Loucy (cell line): ENCODE measurements around the gene NKX2-2.

ENCODE experiments used
- H2AFZ ChIP-seq: fragments of 200-600 bp; sonication (generic); 2 replicates; pipeline ENCODE4 v1.6.0; 2016; ENCODE audit warnings: antibody characterized with exemption, mild to moderate bottlenecking, low read length, moderate library complexity
- H3F3A ChIP-seq: fragments of 200-600 bp; 2 replicates; pipeline ENCODE4 v1.6.0; 2016; ENCODE audit warnings: antibody characterized with exemption, low read depth, mild to moderate bottlenecking
- H3K27me3 ChIP-seq: fragments of 200-600 bp; sonication (generic); 2 replicates; pipeline ENCODE4 v1.6.1; 2014; ENCODE audit warnings: low read length, mild to moderate bottlenecking; ENCODE audit not compliant: insufficient read depth, poor library complexity, severe bottlenecking
- H3K36me3 ChIP-seq: fragments of 200-600 bp; sonication (generic); 2 replicates; pipeline ENCODE4 v1.6.1; 2016; ENCODE audit warnings: low read length; ENCODE audit not compliant: insufficient read depth
- H3K4me1 ChIP-seq: fragments of 200-600 bp; sonication (generic); 2 replicates; pipeline ENCODE4 v1.5.1; 2014; ENCODE audit warnings: low read length, mild to moderate bottlenecking; ENCODE audit not compliant: insufficient read depth, poor library complexity, severe bottlenecking
- H3K4me2 ChIP-seq: fragments of 200-600 bp; sonication (generic); 2 replicates; pipeline ENCODE4 v1.6.0; 2014; ENCODE audit warnings: antibody characterized with exemption, low read length, low read depth, mild to moderate bottlenecking; ENCODE audit not compliant: poor library complexity, severe bottlenecking
- H3K4me3 ChIP-seq: fragments of 200-600 bp; sonication (generic); 2 replicates; pipeline ENCODE4 v1.5.1; 2014; ENCODE audit warnings: low read length, mild to moderate bottlenecking, mixed read lengths; ENCODE audit not compliant: poor library complexity, severe bottlenecking
- H3K79me2 ChIP-seq: fragments of 200-600 bp; sonication (generic); 2 replicates; pipeline ENCODE4 v1.6.1; 2014; ENCODE audit warnings: low read length; ENCODE audit not compliant: insufficient read depth
- H3K9ac ChIP-seq: fragments of 200-600 bp; sonication (generic); 2 replicates; pipeline ENCODE4 v1.6.0; 2014; ENCODE audit warnings: mild to moderate bottlenecking, low read depth, low read length, moderate library complexity; ENCODE audit not compliant: poor library complexity, severe bottlenecking
- H3K9me2 ChIP-seq: fragments of 200-600 bp; sonication (generic); replicated peaks from 2 replicates; pipeline ENCODE4 v1.6.1; 2016; ENCODE audit warnings: low read depth, low read length, mixed read lengths
- H3K9me3 ChIP-seq: fragments of 200-600 bp; sonication (generic); 2 replicates; pipeline ENCODE4 v1.6.1; 2014; ENCODE audit warnings: mild to moderate bottlenecking, antibody characterized with exemption, low read length, low read depth; ENCODE audit not compliant: insufficient read depth
- H4K20me1 ChIP-seq: fragments of 200-600 bp; sonication (generic); 2 replicates; pipeline ENCODE4 v1.6.0; 2014; ENCODE audit warnings: antibody characterized with exemption, low read length, mild to moderate bottlenecking; ENCODE audit not compliant: insufficient read depth, poor library complexity, severe bottlenecking
- EZH2phosphoT487 ChIP-seq: fragments of 200-600 bp; IDR thresholded peaks from 2 replicates; pipeline ENCODE4 v1.6.1; 2018; ENCODE audit warnings: antibody characterized with exemption, mild to moderate bottlenecking, moderate library complexity, borderline replicate concordance
- TF ChIP-seq, protein P1 (sequence below): fragments of 200-600 bp; sonication (generic); conservative IDR thresholded peaks from 2 replicates; pipeline ENCODE4 v1.5.1; 2014; ENCODE audit warnings: mild to moderate bottlenecking, antibody characterized with exemption, low read length

The NKX2-2 gene

DNA sequence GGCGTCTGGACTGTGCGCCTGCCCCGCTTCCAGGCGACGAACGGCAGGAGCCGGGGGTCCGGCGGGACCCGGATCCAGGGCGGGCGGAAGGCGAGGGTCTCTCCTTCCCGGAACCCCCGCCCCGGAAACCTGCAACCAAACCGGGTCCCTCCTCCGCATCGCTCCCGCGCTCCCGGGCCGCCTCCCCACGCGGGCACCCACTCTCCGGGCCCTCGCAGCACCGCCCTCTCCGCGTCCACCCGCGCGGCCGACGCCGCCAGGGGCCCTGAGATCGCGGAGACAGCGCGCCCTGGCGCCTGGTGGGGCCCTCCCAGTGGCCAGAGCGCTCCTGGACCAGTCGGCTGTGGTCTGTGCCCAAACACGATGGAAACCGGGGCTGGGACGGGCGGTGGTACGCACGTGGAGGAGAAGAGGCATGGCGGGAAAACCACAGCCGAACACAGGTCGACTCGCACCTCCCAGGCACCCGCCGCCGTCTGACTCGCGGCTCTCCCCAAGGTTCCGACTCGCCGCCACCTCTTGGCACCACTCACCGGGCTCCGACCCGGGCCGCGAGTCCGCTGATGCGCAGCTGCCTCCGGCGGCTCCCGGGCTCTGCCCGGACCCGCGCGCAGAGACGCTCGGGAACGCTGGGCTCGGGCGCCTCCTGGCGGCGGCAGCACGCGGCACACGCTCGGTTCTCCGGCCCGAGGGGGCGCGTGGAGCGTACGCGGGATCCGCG is 7.9 kb downstream of the NKX2-2 start:
- H3K4me2 ChIP-seq, result no peak overlapping the region
- no peaks in the 10 kb centered on the region for H3K9me3 ChIP-seq
- no peaks in the 10 kb centered on the region for H3K79me2 ChIP-seq
- H3K36me3 ChIP-seq, result no peaks in the 10 kb centered on the region
- H3K4me3 ChIP-seq, result no peak overlapping the region
- no peaks in the 10 kb centered on the region for H3F3A ChIP-seq
- H3K27me3 ChIP-seq, result no peaks in the 10 kb centered on the region
- H3K9ac ChIP-seq, result no peak overlapping the region
- no peak overlapping the region for H2AFZ ChIP-seq
- TF ChIP-seq, protein P1, sequence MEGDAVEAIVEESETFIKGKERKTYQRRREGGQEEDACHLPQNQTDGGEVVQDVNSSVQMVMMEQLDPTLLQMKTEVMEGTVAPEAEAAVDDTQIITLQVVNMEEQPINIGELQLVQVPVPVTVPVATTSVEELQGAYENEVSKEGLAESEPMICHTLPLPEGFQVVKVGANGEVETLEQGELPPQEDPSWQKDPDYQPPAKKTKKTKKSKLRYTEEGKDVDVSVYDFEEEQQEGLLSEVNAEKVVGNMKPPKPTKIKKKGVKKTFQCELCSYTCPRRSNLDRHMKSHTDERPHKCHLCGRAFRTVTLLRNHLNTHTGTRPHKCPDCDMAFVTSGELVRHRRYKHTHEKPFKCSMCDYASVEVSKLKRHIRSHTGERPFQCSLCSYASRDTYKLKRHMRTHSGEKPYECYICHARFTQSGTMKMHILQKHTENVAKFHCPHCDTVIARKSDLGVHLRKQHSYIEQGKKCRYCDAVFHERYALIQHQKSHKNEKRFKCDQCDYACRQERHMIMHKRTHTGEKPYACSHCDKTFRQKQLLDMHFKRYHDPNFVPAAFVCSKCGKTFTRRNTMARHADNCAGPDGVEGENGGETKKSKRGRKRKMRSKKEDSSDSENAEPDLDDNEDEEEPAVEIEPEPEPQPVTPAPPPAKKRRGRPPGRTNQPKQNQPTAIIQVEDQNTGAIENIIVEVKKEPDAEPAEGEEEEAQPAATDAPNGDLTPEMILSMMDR, result no peak
- TF ChIP-seq EZH2phosphoT487, result no peak
- H4K20me1 ChIP-seq, result no peaks in the 10 kb centered on the region
- no peaks in the 10 kb centered on the region for H3K4me1 ChIP-seq
- H3K9me2 ChIP-seq, result no peaks in the 10 kb centered on the region

DNA sequence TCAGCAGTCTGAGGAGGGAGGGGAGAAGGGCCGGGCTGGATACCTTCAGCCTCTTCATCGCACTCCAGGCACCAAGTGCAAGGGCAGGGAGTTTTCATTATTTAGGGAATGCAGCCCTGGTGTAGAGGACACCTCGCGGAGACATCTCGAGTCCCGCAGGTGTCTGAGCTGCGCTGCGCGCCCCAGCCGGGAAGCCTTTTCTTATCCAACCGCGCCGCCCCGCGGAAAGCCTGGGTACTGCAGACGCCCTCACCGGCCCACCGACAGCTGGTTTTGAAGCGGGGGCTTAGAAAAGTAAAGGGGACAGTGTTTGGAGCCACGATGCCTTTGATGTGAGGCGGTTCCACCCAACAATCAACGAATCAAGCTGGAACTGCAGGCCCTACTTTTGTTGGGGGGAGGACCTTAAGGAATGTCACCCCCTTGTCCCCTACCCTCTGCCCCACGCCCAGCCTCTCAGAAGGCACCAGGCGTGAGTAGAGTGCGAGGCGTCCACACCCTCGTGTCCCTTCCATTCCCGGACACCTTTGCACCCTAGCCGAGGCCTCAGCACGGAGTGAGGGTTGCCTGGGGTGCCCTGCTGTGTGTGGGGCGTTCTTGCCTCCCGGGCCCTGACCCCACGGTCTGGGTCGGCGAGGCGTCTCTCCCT is 8.6 kb downstream of the NKX2-2 start:
- Histone ChIP-seq H3K9me2 (no peaks in the 10 kb centered on the region), H3K36me3 (no peaks in the 10 kb centered on the region), H3K9me3 (no peaks in the 10 kb centered on the region), H2AFZ (0 out of 2 replicates have a peak overlapping the region, but pooled peaks have one; percentile 42), H3K79me2 (no peaks in the 10 kb centered on the region), H4K20me1 (no peaks in the 10 kb centered on the region), H3K4me3 (no peak overlapping the region), H3K4me2 (peak overlapping the region; percentile 7), H3K4me1 (no peaks in the 10 kb centered on the region), H3K27me3 (no peaks in the 10 kb centered on the region), H3K9ac (no peak overlapping the region), H3F3A (no peaks in the 10 kb centered on the region)
- TF ChIP-seq, protein P1, result peak; percentile 98
- no peak for TF ChIP-seq EZH2phosphoT487

DNA sequence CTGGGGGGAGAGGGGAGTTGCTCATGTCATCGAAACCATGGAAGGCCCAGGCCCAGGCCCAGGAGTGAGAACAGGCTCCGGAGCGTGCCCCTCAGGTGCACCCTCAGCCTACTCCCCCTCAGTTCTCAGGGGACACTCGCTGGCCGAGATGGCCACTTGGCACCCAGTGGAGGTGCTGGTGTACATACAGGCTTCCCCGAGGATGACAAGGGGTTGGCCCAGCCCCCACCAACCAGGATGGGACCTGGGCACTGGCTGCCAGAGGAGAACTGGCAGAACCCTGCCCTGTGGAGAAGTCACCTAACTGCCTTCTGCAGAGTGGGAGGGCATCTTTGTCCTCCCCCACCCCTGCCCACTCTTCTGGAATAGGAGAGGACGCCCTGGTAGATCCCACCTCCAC is 9.5 kb downstream of the NKX2-2 start:
- no peak overlapping the region for H2AFZ ChIP-seq
- no peaks in the 10 kb centered on the region for H3K79me2 ChIP-seq
- H3K4me1 ChIP-seq, result no peaks in the 10 kb centered on the region
- no peaks in the 10 kb centered on the region for H3K9me3 ChIP-seq
- H3K4me2 ChIP-seq, result no peak overlapping the region
- no peak overlapping the region for H3K4me3 ChIP-seq
- H3K9ac ChIP-seq, result no peak overlapping the region
- TF ChIP-seq, protein P1, result no peak
- no peak for TF ChIP-seq EZH2phosphoT487
- H3K27me3 ChIP-seq, result no peaks in the 10 kb centered on the region
- H3F3A ChIP-seq, result no peaks in the 10 kb centered on the region
- H4K20me1 ChIP-seq, result no peaks in the 10 kb centered on the region
- H3K9me2 ChIP-seq, result no peaks in the 10 kb centered on the region
- no peaks in the 10 kb centered on the region for H3K36me3 ChIP-seq
